OCI-LY7 (cell line): Measurements from ENCODE around the gene KRR1.

ENCODE experiments used
- CTCF ChIP-seq: fragments of 200-600 bp; sonication (generic); conservative IDR thresholded peaks from 2 replicates; pipeline ENCODE4 v1.5.1; 2014; ENCODE audit warnings: mild to moderate bottlenecking, antibody characterized with exemption, low read length, moderate library complexity, mixed read lengths
- EZH2phosphoT487 ChIP-seq: fragments of 200-600 bp; sonication (generic); IDR thresholded peaks from 2 replicates; pipeline ENCODE4 v1.6.1; 2018; ENCODE audit warnings: low read depth, borderline replicate concordance, mild to moderate bottlenecking, mixed run types, antibody characterized with exemption, low read length, moderate library complexity, mixed read lengths

- no peak for TF ChIP-seq CTCF
- TF ChIP-seq EZH2phosphoT487 = no peak
Observed at GRCh38 chr12:75542942-75543341, 31.5 kb upstream of the KRR1 start.
